Breast epithelium (tissue), 4 donors: ENCODE data around the gene FAM219B. TPM values are rescaled to one million over a fixed set of nuclear protein-coding genes. Genes with fewer than 3 reads are reported as not detected.

ENCODE experiments used
- DNase-seq, 2 donors: peaks; one replicate each; pipeline ENCODE4 v3.0.0-alpha.2; 2019; ENCODE audit warnings: low spot score in 2 of 2
- H3K27ac ChIP-seq, 2 donors: fragments of 200-600 bp; sonication (generic) in 1 of 2; one replicate each; pipeline ENCODE4 v1.5.1; 2016 to 2019; ENCODE audit warnings: mild to moderate bottlenecking in 1 of 2
- H3K27me3 ChIP-seq, 2 donors: fragments of 200-600 bp; sonication (generic) in 1 of 2; one replicate each; pipeline versions ENCODE4 v1.5.1 to v1.6.0; 2017 to 2019; ENCODE audit warnings: control low read depth in 1 of 2, mild to moderate bottlenecking in 1 of 2
- H3K36me3 ChIP-seq: fragments of 200-600 bp; one replicate; pipeline ENCODE4 v1.5.1; 2019
- H3K4me1 ChIP-seq, 2 donors: fragments of 200-600 bp; sonication (generic); one replicate each; pipeline ENCODE4 v1.5.1; 2016 to 2019; ENCODE audit warnings: control low read depth in 1 of 2
- H3K4me3 ChIP-seq, 3 donors: fragments of 200-600 bp; sonication (generic); 1 replicate in 2 of 3; 2 replicates in 1 of 3; pipeline ENCODE4 v1.5.1; 2016 to 2019; ENCODE audit warnings: mild to moderate bottlenecking in 3 of 3, moderate library complexity in 2 of 3
- H3K9me3 ChIP-seq, 2 donors: fragments of 200-600 bp; sonication (generic) in 1 of 2; one replicate each; pipeline ENCODE4 v1.5.1; 2016 to 2019; ENCODE audit warnings: control low read depth in 1 of 2
- CTCF ChIP-seq, 3 donors: fragments of 450-650 bp; IDR thresholded peaks; one replicate each; pipeline ENCODE4 v1.5.1; 2016 to 2017; ENCODE audit warnings: antibody characterized with exemption in 3 of 3, mild to moderate bottlenecking in 3 of 3, moderate library complexity in 3 of 3
- POLR2A ChIP-seq: fragments of 450-650 bp; IDR thresholded peaks from one replicate; pipeline ENCODE4 v1.6.1; 2016; ENCODE audit warnings: antibody characterized with exemption, mild to moderate bottlenecking, moderate library complexity
- POLR2AphosphoS5 ChIP-seq, 3 donors: sonication (generic); formaldehyde crosslinking; IDR thresholded peaks; one replicate each; pipeline ENCODE4 v1.6.1; 2017; ENCODE audit warnings: antibody characterized with exemption in 3 of 3
- intact Hi-C: fragments of 100-400 bp; cut with DNase I; formaldehyde crosslinking; loops from one replicate; pipeline ENCODE4 v1.15.1; 2023; ENCODE audit warnings: low total_unique reads
- total RNA-seq, 3 donors: library from RNA; depleted of rRNA; stranded (reverse); fragments of >200 nt; gene quantifications; one replicate each; pipeline ENCODE4 v1.1.0, GENCODE V29; 2016

Gene FAM219B
- total RNA-seq, 3 donors from 2014 or later, result 51.4 to 72.0 (median 54.1) TPM

DNA sequence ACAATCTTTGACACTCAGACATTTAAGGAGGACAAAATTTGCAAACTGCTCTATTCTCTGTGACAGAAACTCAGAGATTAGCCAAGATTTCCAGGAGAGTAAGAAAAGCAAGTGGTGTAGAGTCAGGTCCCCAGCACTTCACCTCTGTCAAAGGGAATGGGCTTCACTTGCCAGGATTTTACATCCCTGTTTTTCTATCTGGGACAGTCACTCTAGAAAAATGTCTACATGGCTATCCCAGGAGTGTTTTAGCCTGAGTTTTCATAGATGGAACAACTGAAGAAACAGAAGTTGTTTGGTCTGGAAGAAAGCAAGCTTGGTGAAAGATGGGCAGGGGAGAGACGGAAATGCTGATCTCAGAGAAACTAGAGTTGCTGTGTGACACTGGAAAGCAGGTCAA is 3.0 kb downstream of the FAM219B start:
- H3K27ac ChIP-seq, result no peak overlapping the region
- H3K27me3 ChIP-seq, result no peaks in the 10 kb centered on the region
- H3K4me3 ChIP-seq, result no peak overlapping the region
- TF ChIP-seq CTCF (IDR thresholded peaks at IDR 0.05), result no peak
- TF ChIP-seq POLR2AphosphoS5 (IDR thresholded peaks at IDR 0.05), result no peak
- TF ChIP-seq POLR2A, result no peak
- peaks cover 2 to 9% of the 10 kb centered on the region in 2 donors for H3K4me1 ChIP-seq
- no peak for DNase-seq
- intact Hi-C loops, result no loop called here
- no peaks in the 10 kb centered on the region for H3K9me3 ChIP-seq
- no peaks in the 10 kb centered on the region for H3K36me3 ChIP-seq

DNA sequence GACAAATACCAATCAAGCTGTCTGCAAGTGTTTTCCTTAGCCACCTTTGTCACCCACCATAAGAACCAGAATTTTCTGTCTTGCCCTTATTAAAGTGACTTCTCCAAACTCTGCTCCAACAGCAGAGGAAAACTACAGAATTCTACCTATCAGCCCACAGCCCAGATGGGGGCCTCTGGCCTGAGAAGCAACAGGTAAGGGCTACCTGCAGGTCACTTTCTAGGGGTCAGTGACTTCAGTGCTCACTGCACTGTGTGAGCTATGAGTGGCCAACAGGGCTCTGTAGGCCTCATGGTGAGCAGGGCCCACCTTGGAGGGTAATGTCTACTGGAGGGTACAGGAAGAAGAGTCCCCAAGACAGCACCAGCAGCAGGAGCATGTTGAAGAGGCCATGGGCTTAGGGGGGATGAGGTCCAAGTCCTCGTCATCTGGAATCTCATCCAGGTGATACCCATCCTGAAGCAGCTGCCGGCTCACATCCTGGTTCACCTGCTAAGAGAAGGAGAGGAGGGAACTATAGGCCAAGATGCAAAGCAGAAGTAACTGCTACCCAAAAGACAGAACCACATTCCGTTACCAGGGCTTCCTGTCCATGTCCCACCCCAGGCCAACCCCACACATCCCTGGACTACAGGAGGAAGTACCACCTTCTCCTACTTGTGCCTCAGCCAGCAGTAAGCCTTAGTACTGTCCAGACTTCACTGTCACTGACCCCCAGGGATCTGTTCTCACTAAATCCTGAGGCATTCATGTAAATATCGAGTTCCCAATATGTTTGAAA is 4.2 kb downstream of the FAM219B start:
- no peaks in the 10 kb centered on the region for H3K36me3 ChIP-seq
- no peaks in the 10 kb centered on the region for H3K9me3 ChIP-seq
- no peaks in the 10 kb centered on the region for H3K27me3 ChIP-seq
- no peak for DNase-seq
- peak overlapping the region in 1 of 2 donors; percentile 67 for H3K27ac ChIP-seq
- no peak overlapping the region for H3K4me3 ChIP-seq
- peaks cover 2 to 9% of the 10 kb centered on the region in 2 donors for H3K4me1 ChIP-seq
- TF ChIP-seq CTCF (IDR thresholded peaks at IDR 0.05), result no peak
- no peak for TF ChIP-seq POLR2AphosphoS5 (IDR thresholded peaks at IDR 0.05)
- TF ChIP-seq POLR2A, result no peak
- intact Hi-C loops, result no loop called here

DNA sequence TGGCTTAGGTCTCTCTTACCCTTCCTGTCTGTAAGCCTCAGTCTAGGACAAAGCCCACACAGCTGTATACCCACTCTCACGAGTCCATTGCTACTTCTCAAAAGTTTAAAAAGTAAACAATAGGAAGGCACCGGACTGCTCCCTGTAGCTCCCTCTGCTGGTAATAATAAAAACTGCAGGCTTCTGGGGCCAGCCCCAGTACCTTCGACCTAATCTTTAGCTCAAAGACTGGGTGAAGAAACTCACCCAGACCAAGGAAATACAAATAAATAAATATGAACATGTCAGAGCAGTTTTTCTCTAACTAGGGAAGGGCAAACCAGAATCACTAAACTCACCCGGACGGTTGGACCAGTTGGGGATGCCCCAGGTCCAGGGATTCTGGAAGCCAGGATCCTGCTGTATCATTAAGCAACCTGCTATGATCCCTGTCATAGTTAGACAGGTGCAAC is 5.0 kb downstream of the FAM219B start:
- no peaks in the 10 kb centered on the region for H3K27me3 ChIP-seq
- no peak for TF ChIP-seq POLR2AphosphoS5 (IDR thresholded peaks at IDR 0.05)
- peak; percentile 80 to 89 (median 84) for TF ChIP-seq CTCF (IDR thresholded peaks at IDR 0.05)
- DNase-seq, result peak; percentile 50 to 63
- intact Hi-C loops, result no loop called here
- H3K27ac ChIP-seq, result peak overlapping the region; percentile 21 to 67
- peaks cover 2 to 9% of the 10 kb centered on the region in 2 donors for H3K4me1 ChIP-seq
- H3K9me3 ChIP-seq, result no peaks in the 10 kb centered on the region
- no peak overlapping the region for H3K4me3 ChIP-seq
- H3K36me3 ChIP-seq, result no peaks in the 10 kb centered on the region

- no peaks in the 10 kb centered on the region for H3K36me3 ChIP-seq
- DNase-seq, result no peak
- intact Hi-C loops, result no loop called here
- H3K4me3 ChIP-seq, result no peak overlapping the region
- H3K4me1 ChIP-seq, result no peaks in the 10 kb centered on the region
- no peaks in the 10 kb centered on the region for H3K27me3 ChIP-seq
- TF ChIP-seq POLR2AphosphoS5 (IDR thresholded peaks at IDR 0.05), result no peak
- no peak for TF ChIP-seq POLR2A
- no peak for TF ChIP-seq CTCF (IDR thresholded peaks at IDR 0.05)
- H3K9me3 ChIP-seq, result no peaks in the 10 kb centered on the region
- no peak overlapping the region for H3K27ac ChIP-seq
These were observed 9.3 kb downstream of the FAM219B start for GRCh38 chr15:74897300-74897701.

GRCh38 chr15:74896316-74896715 is 10.3 kb downstream of the FAM219B start:
- no peaks in the 10 kb centered on the region for H3K9me3 ChIP-seq
- no peak for DNase-seq
- no peaks in the 10 kb centered on the region for H3K4me1 ChIP-seq
- no peak for TF ChIP-seq POLR2AphosphoS5 (IDR thresholded peaks at IDR 0.05)
- TF ChIP-seq CTCF (IDR thresholded peaks at IDR 0.05), result no peak
- TF ChIP-seq POLR2A, result no peak
- H3K27ac ChIP-seq, result no peak overlapping the region
- H3K36me3 ChIP-seq, result no peaks in the 10 kb centered on the region
- H3K27me3 ChIP-seq, result no peaks in the 10 kb centered on the region
- H3K4me3 ChIP-seq, result no peak overlapping the region
- intact Hi-C loops, result no loop called here
